HG03565 (cell line): ENCODE measurements around the gene DPY19L2.
"Not testable (repeated sequence)": the region's sequence is repeated elsewhere in the genome, so short reads cannot be mapped to it uniquely, and the experiment has no call there.

Experiments
- ATAC-seq: cut with Tn5 transposase; IDR thresholded peaks from one replicate; pipeline ENCODE4 v1.9.1; 2021; ENCODE audit warnings: mild to moderate bottlenecking, moderate library complexity; ENCODE audit not compliant: unreplicated experiment

DPY19L2 gene

DNA sequence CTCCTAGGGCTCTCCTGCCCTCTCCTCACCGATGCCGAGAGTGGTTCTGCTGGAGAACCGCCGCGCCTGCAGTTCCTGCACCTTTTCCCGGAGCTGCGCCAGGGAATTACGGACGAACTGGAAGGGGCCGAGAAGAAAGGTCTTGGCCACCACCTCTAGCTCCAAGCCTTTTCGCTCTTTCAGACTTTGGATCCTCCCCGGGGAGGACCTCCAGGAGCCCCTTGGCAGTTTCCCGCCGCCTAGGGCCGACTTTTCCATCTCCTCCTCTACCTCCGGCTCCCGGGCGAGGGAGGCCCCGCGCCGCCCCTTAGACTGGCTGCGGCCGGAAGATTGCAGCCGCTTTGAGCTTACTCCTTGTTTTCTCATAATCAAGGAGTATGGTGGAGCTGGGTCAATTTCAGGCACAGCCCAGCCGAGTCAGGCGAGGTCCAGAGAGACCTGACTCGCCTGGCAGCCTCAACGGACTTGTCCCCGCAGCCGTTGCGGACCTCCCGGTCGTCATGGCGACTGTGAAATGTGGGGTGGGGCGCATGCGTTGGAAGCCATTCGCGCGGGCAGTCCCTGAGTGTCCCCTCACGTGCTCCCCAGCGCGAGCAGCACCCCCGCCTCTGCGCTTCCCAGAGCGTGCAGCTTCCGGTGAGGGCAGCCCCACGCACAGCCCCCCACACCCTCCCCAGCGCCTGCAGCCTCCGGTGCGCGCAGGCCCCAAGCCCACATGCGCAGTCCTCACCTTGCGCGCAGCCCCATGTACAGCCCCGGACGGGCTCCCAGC, at the start of gene DPY19L2:
TSS of gene DPY19L2 (minus strand) at position 466 of the 772 bp plus-strand sequence. CDS start at position 366, 100 bp downstream.
- ATAC-seq, result peak; percentile 56

DNA sequence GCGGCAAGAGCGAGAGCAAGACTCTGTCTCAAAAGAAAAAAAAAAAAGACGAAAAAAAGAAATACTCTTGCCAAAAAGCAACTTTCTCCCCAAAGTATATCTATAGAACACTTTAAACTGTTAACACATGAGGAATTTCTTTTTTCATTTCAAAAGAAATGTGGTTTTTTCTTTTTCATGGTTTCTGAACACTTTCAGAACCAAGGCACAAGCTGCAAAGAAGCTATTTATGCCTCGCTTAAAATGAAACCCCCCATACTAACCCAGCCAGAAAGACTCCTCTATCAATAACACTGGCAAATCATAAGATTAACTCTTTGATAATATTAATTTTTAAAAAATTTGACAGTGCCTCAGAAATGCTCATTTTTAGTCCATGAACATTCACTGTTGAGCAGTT, 48.6 kb upstream of the DPY19L2 start:
- ATAC-seq, result peak; percentile 22

DNA sequence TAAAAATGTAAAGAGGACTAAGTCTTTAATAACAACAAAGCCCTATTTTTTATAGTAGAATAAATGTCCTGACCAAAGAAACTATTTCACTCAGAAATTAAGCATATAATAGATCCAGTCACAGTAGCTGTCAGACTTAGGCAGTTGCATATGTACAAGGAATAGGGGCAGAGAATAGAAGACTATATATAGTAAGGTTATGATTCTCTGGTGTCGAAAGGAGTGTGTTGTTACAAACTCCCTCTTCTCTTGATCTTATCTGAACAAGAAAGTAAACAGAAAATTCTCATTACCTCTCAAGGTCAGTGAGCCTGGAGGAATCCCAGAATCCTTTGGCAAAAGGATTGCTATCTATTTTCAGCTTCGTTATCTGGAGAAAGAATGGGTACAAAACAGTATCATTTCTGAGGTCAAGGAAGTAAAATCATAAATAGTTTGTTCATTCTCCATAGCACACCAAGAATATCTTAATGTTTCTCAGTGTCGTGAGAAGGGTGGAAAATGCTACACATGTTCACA, 46.9 kb upstream of the DPY19L2 start:
- not testable (repeated sequence) for ATAC-seq

DNA sequence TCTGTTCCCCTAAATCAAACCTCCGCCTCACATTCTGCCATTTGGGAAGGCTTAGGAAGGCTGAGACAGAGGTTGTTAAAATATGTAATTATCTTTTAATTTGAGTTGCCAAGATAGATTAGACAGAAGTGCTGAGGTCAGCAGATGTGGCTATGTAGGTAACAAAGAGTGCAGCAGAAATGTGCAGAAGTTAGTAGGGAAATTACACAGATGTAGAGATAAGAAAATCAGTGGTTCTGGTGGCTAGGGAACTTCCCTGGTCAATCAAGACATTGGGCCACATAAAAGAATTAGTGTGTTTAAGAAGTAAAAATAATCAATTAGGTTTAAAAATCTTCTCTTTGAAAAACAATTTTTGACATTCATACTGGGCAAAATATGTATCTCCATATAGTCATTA, 46.1 kb upstream of the DPY19L2 start:
- ATAC-seq, result not testable (repeated sequence)

- not testable (repeated sequence) for ATAC-seq
Observed at GRCh38 chr12:63713681-63714075, 45.4 kb upstream of the DPY19L2 start.

DNA sequence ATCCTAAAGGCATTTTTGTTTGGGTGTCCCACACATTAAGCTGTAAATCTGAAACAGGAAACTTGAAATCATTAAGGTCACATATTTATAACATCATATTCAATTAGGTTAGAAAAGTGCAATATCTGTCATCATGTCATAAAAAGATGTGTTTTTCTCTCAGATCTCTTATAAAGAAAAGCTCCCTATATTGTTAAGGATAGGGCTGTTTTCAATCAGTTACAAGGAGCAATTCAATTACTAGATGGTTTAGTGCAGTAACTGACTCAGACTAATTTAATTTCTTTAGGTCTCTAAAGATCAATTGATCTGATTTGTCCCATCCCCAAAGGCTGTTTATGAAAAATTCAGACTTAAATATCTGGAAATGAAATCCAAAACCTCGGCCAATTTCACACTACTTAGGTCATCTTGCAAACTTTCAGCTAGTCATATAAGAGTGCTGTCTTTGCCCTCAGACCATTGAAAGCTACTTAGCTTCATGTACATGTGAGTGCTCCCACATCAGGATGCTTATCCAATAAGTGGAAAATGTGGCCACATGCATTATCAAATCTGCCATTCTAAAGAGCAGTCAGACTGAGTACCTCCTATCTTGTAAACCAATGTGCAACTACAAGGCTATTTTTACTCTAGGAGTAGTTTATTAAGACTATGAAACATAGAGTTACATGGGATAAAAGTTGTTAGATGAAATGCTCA, 44.8 kb upstream of the DPY19L2 start:
- not testable (repeated sequence) for ATAC-seq

DNA sequence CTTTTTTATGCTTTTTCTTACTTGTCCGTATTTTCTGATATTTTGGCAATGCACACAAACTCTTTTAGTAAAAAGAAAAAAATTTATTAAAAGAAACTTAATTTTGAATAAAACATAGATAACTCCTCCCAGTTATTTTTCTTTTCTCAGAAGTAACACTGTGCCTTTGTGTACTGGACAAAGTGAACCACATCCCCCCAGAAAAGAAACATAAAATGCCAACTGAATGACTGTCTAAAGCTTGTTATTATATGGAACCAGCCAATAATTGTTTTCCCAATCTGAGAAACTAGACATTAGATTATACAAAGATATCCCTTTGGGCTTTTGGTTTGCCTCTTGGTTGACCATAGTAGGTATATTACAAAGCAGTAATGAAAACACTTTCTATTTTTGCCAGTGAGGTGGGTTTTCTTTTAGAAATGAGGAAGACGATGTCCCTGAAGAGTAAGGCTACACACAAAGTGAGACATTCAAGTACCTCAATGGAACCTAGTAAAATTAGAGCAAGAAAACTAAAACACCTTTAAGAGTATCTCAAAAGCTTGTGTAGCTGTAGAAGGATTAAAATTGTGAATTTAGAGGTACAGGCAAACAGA, 44.2 kb upstream of the DPY19L2 start:
- ATAC-seq, result peak; percentile 43

DNA sequence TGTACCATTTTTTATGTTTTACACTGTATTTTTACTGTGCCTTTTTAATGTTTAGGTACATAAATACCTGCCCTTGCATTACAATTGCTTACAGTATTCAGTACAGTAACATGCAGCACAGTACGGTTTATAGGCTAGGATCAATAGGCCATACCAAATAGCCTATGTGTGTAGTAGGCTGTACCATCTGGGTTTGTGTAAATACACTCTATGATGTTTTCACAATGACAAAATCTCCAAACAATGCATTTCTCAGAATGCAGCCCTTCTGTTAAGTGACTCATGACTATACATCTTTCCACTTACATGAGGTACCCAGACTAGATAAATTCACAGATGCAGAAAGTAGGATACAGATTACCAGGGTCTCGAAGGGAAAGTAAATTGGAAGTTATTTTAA, 43.0 kb upstream of the DPY19L2 start:
- not testable (repeated sequence) for ATAC-seq

DNA sequence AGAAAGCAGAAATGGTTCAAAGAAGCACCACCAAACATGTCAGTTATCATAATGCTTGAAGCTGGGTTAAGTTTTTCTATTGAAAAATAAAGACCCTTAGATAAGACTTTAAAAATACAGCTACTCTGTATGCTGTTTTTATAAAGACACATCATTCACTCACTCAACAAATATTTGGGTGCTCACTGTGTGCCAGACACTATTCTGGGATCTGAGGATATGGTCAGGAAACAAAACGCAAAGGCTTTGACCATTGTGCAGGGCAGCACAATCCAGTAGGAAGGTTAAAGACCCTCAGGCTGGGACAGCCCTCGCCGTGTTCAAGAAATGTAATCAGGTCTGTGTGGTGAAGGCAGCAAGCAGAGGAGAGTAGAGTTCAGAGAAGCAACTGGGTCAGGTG, 38.0 kb upstream of the DPY19L2 start:
- no peak for ATAC-seq

DNA sequence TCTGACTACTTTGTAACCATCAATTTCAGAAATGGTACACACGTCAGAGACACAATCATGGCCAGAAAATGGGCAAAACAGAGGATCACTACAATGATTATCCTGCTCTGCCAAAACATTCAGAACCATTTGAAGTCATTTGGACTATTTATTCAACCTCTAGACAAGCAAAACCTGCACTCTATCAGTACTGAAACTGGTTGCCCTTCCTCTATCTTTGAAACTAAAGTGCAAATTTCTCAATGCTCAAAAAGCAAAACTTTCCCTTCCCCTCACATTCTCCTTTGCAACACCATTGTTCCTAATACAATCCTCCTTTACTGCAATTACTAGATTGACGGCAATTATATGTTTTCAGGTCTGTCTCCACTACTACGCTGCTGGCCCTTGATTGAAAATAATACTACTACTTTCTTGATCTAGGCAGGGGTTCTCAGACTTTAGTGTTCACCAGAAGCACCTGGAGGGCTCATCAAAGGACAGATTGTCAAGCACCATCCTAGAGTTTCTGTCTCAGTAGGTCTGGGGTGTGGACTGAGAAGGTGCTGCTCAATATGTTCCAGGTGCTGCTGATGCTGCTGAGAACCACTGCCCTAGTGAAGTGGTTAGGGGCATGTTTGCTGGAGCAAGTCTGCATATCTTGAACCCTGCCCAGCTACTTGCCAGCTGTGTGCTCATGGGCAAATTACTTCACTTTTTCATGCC, 31.5 kb upstream of the DPY19L2 start:
- not testable (repeated sequence) for ATAC-seq

DNA sequence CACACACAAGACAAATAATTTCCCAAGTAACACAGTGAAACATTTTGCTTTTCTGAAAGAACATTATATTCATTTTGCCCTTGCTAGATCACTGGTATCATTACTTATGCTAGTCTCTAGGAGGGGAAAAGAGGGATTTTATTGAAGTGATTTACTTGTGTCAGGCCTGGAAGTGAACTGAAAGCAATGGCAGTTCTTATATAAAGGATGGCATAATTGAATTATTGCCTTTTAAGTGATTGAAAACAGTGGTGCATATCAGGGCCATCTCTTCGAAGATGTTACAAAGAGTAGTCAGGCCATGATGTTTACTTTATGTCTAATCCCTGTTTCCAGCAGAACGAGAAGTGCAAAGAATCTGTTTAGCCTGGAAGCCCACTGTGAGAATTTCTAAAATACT, 30.7 kb upstream of the DPY19L2 start:
- not testable (repeated sequence) for ATAC-seq

GRCh38 chr12:63690837-63691236, 22.5 kb upstream of the DPY19L2 start:
- not testable (repeated sequence) for ATAC-seq

DNA sequence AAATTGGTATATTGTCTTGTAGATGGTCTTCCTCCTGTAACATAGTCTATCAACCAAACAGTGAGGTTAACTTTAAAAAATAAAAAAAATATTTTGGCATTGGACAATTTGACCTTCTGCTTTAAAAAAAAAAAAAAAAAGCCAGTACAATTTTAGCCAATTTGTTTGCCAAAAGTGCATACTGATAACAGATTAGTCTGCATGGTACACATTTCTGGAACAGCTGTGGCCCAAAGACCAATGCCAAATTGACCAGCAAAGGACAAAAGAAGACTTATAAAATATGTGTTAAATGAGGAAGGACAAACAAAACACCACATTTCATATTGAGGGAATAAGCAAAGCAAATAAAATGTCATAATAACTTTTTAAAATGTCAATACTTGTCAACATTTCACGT, 20.8 kb upstream of the DPY19L2 start:
- ATAC-seq, result not testable (repeated sequence)

- ATAC-seq, result not testable (repeated sequence)
Observed at GRCh38 chr12:63686623-63687022, 18.3 kb upstream of the DPY19L2 start.

GRCh38 chr12:63685789-63686188, 17.5 kb upstream of the DPY19L2 start:
- not testable (repeated sequence) for ATAC-seq

GRCh38 chr12:63682617-63683016, 14.3 kb upstream of the DPY19L2 start:
- not testable (repeated sequence) for ATAC-seq

- not testable (repeated sequence) for ATAC-seq
Observed at GRCh38 chr12:63680758-63681157, 12.5 kb upstream of the DPY19L2 start.

DNA sequence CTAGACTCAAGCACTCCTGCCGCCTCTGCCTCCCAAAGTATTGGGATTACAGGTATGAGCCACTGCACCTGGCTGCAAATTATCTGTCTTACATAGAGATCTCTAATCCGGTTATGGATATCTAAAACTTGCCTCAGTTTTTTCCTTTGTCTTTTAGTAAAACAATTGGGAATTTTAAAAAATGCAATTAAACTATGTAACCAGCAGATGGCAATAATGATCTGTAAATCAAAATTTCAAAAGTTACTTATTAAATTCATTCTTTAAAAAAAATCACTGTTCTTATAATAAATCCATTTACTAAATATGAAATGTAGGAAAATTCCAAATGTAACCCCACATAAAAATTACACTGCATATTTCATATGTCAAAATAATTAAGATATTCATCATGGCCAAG, 4.3 kb upstream of the DPY19L2 start:
- ATAC-seq, result not testable (repeated sequence)

- not testable (repeated sequence) for ATAC-seq
Observed at GRCh38 chr12:63669936-63670335, 1.6 kb upstream of the DPY19L2 start.

DNA sequence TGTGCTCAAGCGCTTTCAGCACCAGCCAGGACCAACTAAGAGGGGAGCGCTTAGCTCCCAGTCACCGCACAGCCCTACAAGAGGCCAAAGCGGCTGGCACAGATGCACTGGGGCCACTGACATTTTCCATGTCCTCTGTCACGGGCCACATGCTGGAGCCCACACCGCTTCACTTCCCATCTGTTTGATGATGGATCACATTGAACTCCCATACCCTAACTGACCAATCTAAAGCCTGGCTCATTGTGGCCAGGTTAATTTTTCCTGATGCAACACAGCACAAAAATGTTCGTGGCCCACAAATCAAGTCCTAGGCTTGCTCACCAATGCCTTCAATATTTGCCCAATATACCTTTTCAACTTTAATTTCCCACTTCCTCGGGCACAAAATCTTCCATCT, 1.1 kb upstream of the DPY19L2 start:
- not testable (repeated sequence) for ATAC-seq
